ENCODE results near the gene ZNF625.

ZNF625 gene

GRCh38 chr19:12139269-12139668, 17.3 kb downstream of the ZNF625 start:
- peak in 1 of 2 donors; percentile 26 for DNase-seq (ENCODE audit: low read depth in 2 of 2)
- TF ChIP-seq CTCF (IDR thresholded peaks at IDR 0.05; ENCODE audit: low read depth, low read length), result no peak

GRCh38 chr19:12137221-12137940, 19.2 kb downstream of the ZNF625 start:
- no peak overlapping the region for H3K4me3 ChIP-seq (replicated peaks in 1 of 2; ENCODE audit: low read depth in 2 of 2, low read length in 2 of 2)
- TF ChIP-seq CTCF (IDR thresholded peaks at IDR 0.05; ENCODE audit: low read depth, low read length), result peak; percentile 8
- DNase-seq (ENCODE audit: low read depth in 2 of 2), result no peak

More at GRCh38 chr19:12139269-12139668, 17.3 kb downstream of the ZNF625 start:
- peak overlapping the region; percentile 77 to 83 for H3K4me3 ChIP-seq (replicated peaks in 1 of 2; ENCODE audit: low read depth in 2 of 2, low read length in 2 of 2)

GRCh38 chr19:12133069-12133468, 23.5 kb downstream of the ZNF625 start:
- H3K4me3 ChIP-seq (replicated peaks in 1 of 2; ENCODE audit: low read depth in 2 of 2, low read length in 2 of 2), result no peak overlapping the region
- DNase-seq (ENCODE audit: low read depth in 2 of 2), result peak; percentile 5 to 35
- TF ChIP-seq CTCF (IDR thresholded peaks at IDR 0.05; ENCODE audit: low read depth, low read length), result no peak

- peak; percentile 57 for TF ChIP-seq CTCF (IDR thresholded peaks at IDR 0.05; ENCODE audit: low read depth, low read length)
- peak; percentile 11 to 47 for DNase-seq (ENCODE audit: low read depth in 2 of 2)
- H3K4me3 ChIP-seq (replicated peaks in 1 of 2; ENCODE audit: low read depth in 2 of 2, low read length in 2 of 2), result no peak overlapping the region
Observed at GRCh38 chr19:12126707-12127106, 29.8 kb downstream of the ZNF625 start.

- no peak for DNase-seq (ENCODE audit: low read depth in 2 of 2)
Observed at GRCh38 chr19:12117201-12117970, 39.1 kb downstream of the ZNF625 start.

GRCh38 chr19:12113121-12113520, 43.4 kb downstream of the ZNF625 start:
- no peak for DNase-seq (ENCODE audit: low read depth in 2 of 2)
- no peak for TF ChIP-seq CTCF (IDR thresholded peaks at IDR 0.05; ENCODE audit: low read depth, low read length)
- H3K4me3 ChIP-seq (replicated peaks in 1 of 2; ENCODE audit: low read depth in 2 of 2, low read length in 2 of 2), result no peak overlapping the region

More at GRCh38 chr19:12117201-12117970, 39.1 kb downstream of the ZNF625 start:
- no peak for TF ChIP-seq CTCF (IDR thresholded peaks at IDR 0.05; ENCODE audit: low read depth, low read length)
- no peak overlapping the region for H3K4me3 ChIP-seq (replicated peaks in 1 of 2; ENCODE audit: low read depth in 2 of 2, low read length in 2 of 2)

Data from cardiac fibroblast (primary cell).